ENCODE data around the gene TBC1D2.

The TBC1D2 gene

DNA sequence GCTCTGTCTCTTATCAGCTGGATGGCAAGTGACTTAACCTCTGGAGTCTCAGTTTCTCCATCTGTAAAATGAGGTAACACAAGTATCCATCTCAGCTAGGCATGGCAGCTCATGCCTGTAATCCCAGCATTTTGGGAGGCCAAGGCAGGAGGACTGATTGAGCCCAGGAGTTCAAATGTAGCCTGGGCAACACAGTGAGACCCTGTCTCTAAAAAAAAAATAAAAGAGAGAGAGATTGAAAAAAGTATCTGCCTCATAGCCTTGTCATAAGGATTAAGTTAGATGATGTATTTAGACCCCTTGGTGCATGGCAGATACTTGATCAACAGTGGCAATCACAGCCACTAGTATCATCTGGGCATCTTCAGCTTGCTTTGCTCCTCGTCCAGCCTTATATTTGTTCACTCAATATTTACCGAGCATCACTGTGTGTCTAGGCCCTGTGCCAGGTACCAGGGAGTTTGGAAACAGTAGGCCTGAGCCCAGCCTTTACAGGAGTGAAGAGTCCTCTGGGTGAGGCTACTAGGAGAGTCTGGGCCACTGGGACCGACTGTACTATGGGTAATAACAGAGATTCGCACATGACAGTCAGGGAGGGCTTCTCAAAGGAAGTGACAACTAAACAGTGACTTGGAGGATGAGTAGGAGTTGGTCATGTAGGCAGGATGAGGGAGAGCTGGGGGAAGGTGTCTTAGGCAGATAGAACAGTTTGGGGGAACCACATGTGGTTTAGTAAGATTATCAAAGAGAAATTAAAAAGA lies 97.2 kb downstream of the TBC1D2 start:
- no peak for FAIRE-seq

DNA sequence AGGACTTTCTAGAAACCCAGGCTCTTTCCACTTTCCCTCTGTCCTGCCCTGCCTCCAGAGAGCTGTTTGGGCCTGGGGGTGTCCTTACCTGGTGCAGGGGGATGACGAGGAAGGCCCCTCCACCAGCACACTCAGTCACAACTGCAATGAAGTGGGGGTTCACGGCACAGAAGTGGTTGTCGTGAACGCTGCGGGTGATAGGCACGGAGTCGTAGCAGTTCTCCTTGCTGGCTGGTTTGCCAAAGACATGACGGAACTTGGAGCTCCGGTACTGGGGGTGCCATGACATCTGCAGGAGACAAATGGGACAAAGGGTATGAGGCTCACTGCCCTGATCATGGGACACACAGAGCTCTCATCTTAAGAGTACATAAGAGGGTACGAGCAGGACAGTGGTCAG lies 98.1 kb downstream of the TBC1D2 start:
- no peak for FAIRE-seq

DNA sequence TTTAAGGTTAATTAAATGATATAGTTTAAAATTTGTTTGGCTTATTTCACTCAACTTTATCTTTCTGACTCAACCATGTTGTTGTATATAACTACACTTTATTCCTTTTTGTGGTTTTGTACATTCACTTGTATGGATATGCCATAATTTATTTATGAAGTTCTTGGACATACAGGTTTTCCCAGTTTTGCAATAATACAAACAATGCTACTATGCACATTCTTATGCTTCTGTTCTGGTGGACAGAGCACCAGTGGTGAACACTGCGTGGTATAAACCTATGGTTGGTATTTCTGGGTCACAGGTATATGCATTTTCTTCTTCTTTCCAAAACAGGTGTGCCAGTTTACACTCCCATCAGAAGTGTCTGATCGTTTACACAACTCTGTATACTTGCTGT lies 100.8 kb downstream of the TBC1D2 start:
- FAIRE-seq, result no peak

DNA sequence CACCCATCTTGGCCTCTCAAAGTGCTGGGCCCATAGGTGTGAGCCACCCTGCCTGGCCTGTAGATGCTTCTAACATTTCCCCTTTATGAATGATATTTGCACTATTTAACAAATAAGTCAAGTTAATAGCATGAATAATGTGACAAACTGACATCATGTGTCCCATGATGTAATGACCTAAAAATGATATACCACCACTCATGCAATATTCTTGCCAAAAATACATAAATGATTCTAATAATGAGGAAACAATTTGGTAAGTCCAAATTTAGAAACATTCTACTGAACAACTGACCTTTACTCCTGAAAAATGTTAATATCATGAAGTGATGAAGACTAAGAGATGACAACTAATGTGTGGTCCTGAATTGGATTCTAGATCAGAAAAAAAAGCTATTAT lies 102.9 kb downstream of the TBC1D2 start:
- FAIRE-seq, result no peak

DNA sequence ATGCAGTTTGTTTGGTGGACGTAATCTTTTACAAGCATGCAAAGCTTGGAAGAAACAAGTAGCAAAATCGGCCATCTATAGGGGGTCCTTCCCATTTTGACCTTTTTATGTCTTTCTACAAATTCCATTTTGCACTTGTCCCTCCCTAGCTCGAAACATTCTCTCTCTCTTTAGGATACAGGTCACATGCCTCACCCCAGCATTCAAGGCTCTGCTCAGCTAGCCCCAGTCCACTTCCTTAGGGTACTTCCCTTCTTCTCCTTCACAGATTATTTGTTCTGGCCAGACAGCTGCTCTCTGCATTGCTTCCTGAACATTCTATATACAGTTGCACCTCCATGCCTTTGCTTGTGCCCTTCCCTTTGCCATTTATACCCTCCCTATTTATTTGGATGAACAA lies 104.7 kb downstream of the TBC1D2 start:
- no peak for FAIRE-seq

DNA sequence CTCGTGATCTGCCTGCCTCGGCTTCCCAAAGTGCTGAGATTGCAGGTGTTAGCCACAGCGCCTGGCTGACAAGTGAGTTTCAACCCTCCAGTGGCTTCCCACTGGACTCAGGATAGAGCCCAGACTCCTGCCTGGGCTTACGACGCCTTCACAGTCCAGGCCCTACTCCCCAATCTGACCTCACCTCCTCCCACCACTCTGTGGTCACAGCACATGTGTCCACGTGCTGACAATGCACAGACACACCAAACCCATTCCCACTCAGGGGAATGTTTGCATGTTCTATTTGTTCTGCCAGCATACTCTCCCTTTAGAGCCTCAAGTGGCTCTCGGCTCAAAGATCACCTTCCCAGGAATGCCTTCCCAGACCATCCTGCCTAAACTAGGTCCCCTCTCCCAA lies 105.3 kb downstream of the TBC1D2 start:
- FAIRE-seq, result no peak

DNA sequence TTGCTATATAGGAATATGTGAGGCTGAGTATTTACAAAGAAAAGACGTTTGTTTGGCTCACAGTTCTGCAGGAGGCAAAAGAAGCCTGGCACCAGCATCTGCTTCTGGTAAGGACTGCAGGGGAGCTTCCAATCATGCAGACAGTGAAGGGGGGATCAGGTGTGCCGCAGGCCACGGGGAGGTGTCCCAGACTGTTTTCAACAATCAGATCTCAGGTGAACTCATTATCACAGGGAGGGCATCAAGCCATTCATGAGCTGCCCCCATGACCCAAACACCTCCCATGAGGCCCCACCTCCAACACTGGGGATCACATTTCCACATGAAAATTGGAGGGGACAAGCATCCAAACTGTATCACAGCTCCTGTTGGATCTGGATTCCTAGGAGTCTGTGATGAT lies 106.0 kb downstream of the TBC1D2 start:
- no peak for FAIRE-seq
